ENCODE measurements around the gene GPR3.

Gene GPR3

GRCh38 chr1:27395441-27396195, 3.2 kb downstream of the GPR3 start:
- no peak for TF ChIP-seq GATA3 (IDR thresholded peaks at IDR 0.05; ENCODE audit: low read depth, low read length)
- no peak for TF ChIP-seq GATA2 (IDR thresholded peaks at IDR 0.05; ENCODE audit: low read depth, low read length)

DNA sequence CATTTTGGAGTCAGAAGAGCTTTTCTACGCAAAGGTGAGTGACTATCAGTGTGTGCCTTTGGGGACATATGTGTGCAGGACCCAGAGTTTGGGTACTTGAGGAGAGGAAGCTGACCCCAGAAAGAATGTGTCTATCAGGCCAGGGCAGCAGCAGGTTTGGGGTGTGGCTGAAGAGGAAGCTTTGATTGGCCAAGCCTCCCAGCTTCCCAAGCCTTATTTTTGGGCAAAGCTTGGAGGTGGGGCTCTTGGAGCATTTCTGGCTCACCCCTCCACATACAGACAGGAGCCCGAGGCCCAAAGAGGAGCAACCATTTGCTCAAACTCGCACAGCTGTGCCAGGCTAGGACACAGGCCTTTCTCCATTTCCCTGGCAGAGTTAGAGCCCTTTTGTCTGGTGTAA, 4.7 kb downstream of the GPR3 start:
- TF ChIP-seq GATA2 (IDR thresholded peaks at IDR 0.05; ENCODE audit: low read depth, low read length) (no peak), GATA3 (IDR thresholded peaks at IDR 0.05; ENCODE audit: low read depth, low read length) (no peak)

- TF ChIP-seq GATA2 (IDR thresholded peaks at IDR 0.05; ENCODE audit: low read depth, low read length), result no peak
- TF ChIP-seq GATA3 (IDR thresholded peaks at IDR 0.05; ENCODE audit: low read depth, low read length), result no peak
These were observed 5.3 kb downstream of the GPR3 start for GRCh38 chr1:27397749-27398148.

DNA sequence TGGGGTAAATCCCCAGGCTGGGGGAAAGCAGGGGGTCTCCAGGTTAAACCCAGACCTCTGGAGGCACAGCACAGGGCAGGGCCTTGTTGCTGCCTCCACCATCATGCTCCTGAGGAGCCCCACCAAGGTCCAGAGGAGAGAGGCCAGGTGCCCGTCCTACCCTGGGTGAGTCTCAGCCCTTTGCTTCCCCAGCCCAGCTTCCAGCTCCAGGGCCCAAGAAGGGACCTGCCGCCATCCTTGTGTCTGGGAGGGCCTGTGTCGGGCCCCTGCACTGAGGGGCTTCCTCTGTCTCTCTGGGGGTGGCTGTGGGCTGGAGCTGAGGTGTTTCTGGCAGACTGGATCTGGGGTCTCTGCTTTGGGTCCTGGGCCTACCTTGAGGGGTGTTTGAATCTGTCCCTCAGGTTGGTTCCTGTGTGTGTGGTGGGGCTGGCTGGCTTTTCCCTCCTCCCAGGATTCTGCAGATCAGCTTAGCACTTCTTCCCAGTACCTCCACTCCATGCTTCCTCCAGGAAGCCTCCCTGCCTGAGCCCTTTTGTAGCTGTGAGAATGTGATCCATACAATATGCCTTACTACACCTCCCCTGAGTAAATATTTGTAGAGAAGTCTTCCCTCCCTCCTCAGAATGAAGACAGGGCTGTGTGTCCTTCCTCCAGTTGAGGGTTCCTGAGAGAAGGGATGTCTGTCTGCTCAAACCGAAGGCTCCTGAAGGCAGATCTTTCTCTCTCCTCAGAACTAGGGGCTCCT, 6.2 kb downstream of the GPR3 start:
- TF ChIP-seq GATA3 (IDR thresholded peaks at IDR 0.05; ENCODE audit: low read depth, low read length) (no peak), GATA2 (IDR thresholded peaks at IDR 0.05; ENCODE audit: low read depth, low read length) (no peak)

GRCh38 chr1:27399251-27400025, 7.0 kb downstream of the GPR3 start:
- TF ChIP-seq GATA2 (IDR thresholded peaks at IDR 0.05; ENCODE audit: low read depth, low read length), result no peak
- TF ChIP-seq GATA3 (IDR thresholded peaks at IDR 0.05; ENCODE audit: low read depth, low read length), result no peak

- no peak for TF ChIP-seq GATA2 (IDR thresholded peaks at IDR 0.05; ENCODE audit: low read depth, low read length)
- no peak for TF ChIP-seq GATA3 (IDR thresholded peaks at IDR 0.05; ENCODE audit: low read depth, low read length)
These were observed 7.9 kb downstream of the GPR3 start for GRCh38 chr1:27400082-27400962.

GRCh38 chr1:27400963-27401341, 8.5 kb downstream of the GPR3 start:
- TF ChIP-seq GATA3 (IDR thresholded peaks at IDR 0.05; ENCODE audit: low read depth, low read length) (no peak), GATA2 (IDR thresholded peaks at IDR 0.05; ENCODE audit: low read depth, low read length) (no peak)

- TF ChIP-seq GATA2 (IDR thresholded peaks at IDR 0.05; ENCODE audit: low read depth, low read length) (no peak), GATA3 (IDR thresholded peaks at IDR 0.05; ENCODE audit: low read depth, low read length) (no peak)
These were observed 9.9 kb downstream of the GPR3 start for GRCh38 chr1:27402349-27402754.

- no peak for TF ChIP-seq GATA3 (IDR thresholded peaks at IDR 0.05; ENCODE audit: low read depth, low read length)
- TF ChIP-seq GATA2 (IDR thresholded peaks at IDR 0.05; ENCODE audit: low read depth, low read length), result no peak
These were observed 10.8 kb downstream of the GPR3 start for GRCh38 chr1:27403065-27403726.

- TF ChIP-seq GATA3 (IDR thresholded peaks at IDR 0.05; ENCODE audit: low read depth, low read length) (no peak), GATA2 (IDR thresholded peaks at IDR 0.05; ENCODE audit: low read depth, low read length) (no peak)
These were observed 11.5 kb downstream of the GPR3 start for GRCh38 chr1:27403931-27404330.

- TF ChIP-seq GATA3 (IDR thresholded peaks at IDR 0.05; ENCODE audit: low read depth, low read length) (no peak), GATA2 (IDR thresholded peaks at IDR 0.05; ENCODE audit: low read depth, low read length) (no peak)
These were observed 12.7 kb downstream of the GPR3 start for GRCh38 chr1:27405074-27405473.

- TF ChIP-seq GATA2 (IDR thresholded peaks at IDR 0.05; ENCODE audit: low read depth, low read length) (no peak), GATA3 (IDR thresholded peaks at IDR 0.05; ENCODE audit: low read depth, low read length) (no peak)
These were observed 13.9 kb downstream of the GPR3 start for GRCh38 chr1:27406362-27406680.

- TF ChIP-seq GATA3 (IDR thresholded peaks at IDR 0.05; ENCODE audit: low read depth, low read length), result no peak
These were observed 15.7 kb downstream of the GPR3 start for GRCh38 chr1:27408151-27408550.
